ENCODE results near the gene DMWD. TPM values are rescaled to one million over a fixed set of nuclear protein-coding genes. Genes with fewer than 3 reads are reported as not detected.

The DMWD gene
- polyA plus RNA-seq, 1 donor (not counting 4 experiments of a cell fraction or from before 2014, with no cell fraction given) = 10.1 TPM

GRCh38 chr19:45785781-45786532, 6.7 kb downstream of the DMWD start:
- peaks cover 9 to 40% of the 10 kb centered on the region in 2 experiments for H3K36me3 ChIP-seq (ENCODE audit: control insufficient read depth in 2 of 2, extremely low read depth in 1 of 2, insufficient read depth in 2 of 2, low read length in 2 of 2)
- dilution Hi-C loops (cut with MboI; ENCODE audit: extremely low pct_ligation_motif_present, low sequenced_read_pairs) = no loop called here
- H3K9ac ChIP-seq (ENCODE audit: control insufficient read depth, extremely low read depth, insufficient read depth, low read length) = no peak overlapping the region
- H3K27ac ChIP-seq (ENCODE audit: control insufficient read depth, insufficient read depth, low read length) = no peak overlapping the region
- TF ChIP-seq CTCF (optimal IDR thresholded peaks at IDR 0.05 in 1 of 3, IDR thresholded peaks at IDR 0.05 in 1 of 3, conservative IDR thresholded peaks at IDR 0.05 in 1 of 3; ENCODE audit: extremely low read depth in 1 of 3, insufficient read depth in 2 of 3, low read length in 3 of 3) (no peak), EZH2 (IDR thresholded peaks at IDR 0.05; ENCODE audit: low read length) (no peak)
- H3K4me3 ChIP-seq (ENCODE audit: control insufficient read depth in 2 of 3, extremely low read depth in 1 of 3, insufficient read depth in 2 of 3, low read depth in 1 of 3, low read length in 3 of 3) = no peak overlapping the region
- peaks cover 24% of the 10 kb centered on the region for H3K4me1 ChIP-seq (ENCODE audit: control insufficient read depth, extremely low read depth, insufficient read depth, low read length)
- DNase-seq (ENCODE audit: low read depth, low spot score) (no peak), FAIRE-seq (no peak)
- no peak overlapping the region for H3K4me2 ChIP-seq (ENCODE audit: control insufficient read depth, extremely low read depth, insufficient read depth, low read depth, low read length)
- no peaks in the 10 kb centered on the region for H3K9me1 ChIP-seq (ENCODE audit: control insufficient read depth, extremely low read depth, insufficient read depth, low read length)
- peaks cover 5% of the 10 kb centered on the region for H3K79me2 ChIP-seq (ENCODE audit: control insufficient read depth, insufficient read depth, low read length)
- peaks cover 11% of the 10 kb centered on the region for H4K20me1 ChIP-seq (ENCODE audit: control insufficient read depth, extremely low read depth, insufficient read depth, low read length)
- no peaks in the 10 kb centered on the region for H3K9me3 ChIP-seq (ENCODE audit: control insufficient read depth, low read depth, low read length)
- H3K27me3 ChIP-seq (ENCODE audit: control insufficient read depth, extremely low read depth, insufficient read depth, low read length) = no peaks in the 10 kb centered on the region
- no peak overlapping the region for H2AFZ ChIP-seq (ENCODE audit: control insufficient read depth, low read length)

GRCh38 chr19:45785097-45785496, 7.5 kb downstream of the DMWD start:
- Histone ChIP-seq H3K27me3 (ENCODE audit: control insufficient read depth, extremely low read depth, insufficient read depth, low read length) (no peaks in the 10 kb centered on the region), H3K79me2 (ENCODE audit: control insufficient read depth, insufficient read depth, low read length) (no peaks in the 10 kb centered on the region), H4K20me1 (ENCODE audit: control insufficient read depth, extremely low read depth, insufficient read depth, low read length) (peaks cover 13% of the 10 kb centered on the region), H3K36me3 (ENCODE audit: control insufficient read depth in 2 of 2, extremely low read depth in 1 of 2, insufficient read depth in 2 of 2, low read length in 2 of 2) (peaks cover 9 to 34% of the 10 kb centered on the region in 2 experiments), H2AFZ (ENCODE audit: control insufficient read depth, low read length) (no peak overlapping the region), H3K4me1 (ENCODE audit: control insufficient read depth, extremely low read depth, insufficient read depth, low read length) (peaks cover 22% of the 10 kb centered on the region), H3K4me3 (ENCODE audit: control insufficient read depth in 2 of 3, extremely low read depth in 1 of 3, insufficient read depth in 2 of 3, low read depth in 1 of 3, low read length in 3 of 3) (no peak overlapping the region), H3K9ac (ENCODE audit: control insufficient read depth, extremely low read depth, insufficient read depth, low read length) (no peak overlapping the region), H3K27ac (ENCODE audit: control insufficient read depth, insufficient read depth, low read length) (no peak overlapping the region), H3K4me2 (ENCODE audit: control insufficient read depth, extremely low read depth, insufficient read depth, low read depth, low read length) (no peak overlapping the region), H3K9me3 (ENCODE audit: control insufficient read depth, low read depth, low read length) (no peaks in the 10 kb centered on the region), H3K9me1 (ENCODE audit: control insufficient read depth, extremely low read depth, insufficient read depth, low read length) (no peaks in the 10 kb centered on the region)
- no peak for DNase-seq (ENCODE audit: low read depth, low spot score)
- no peak for FAIRE-seq
- TF ChIP-seq CTCF (optimal IDR thresholded peaks at IDR 0.05 in 1 of 3, IDR thresholded peaks at IDR 0.05 in 1 of 3, conservative IDR thresholded peaks at IDR 0.05 in 1 of 3; ENCODE audit: extremely low read depth in 1 of 3, insufficient read depth in 2 of 3, low read length in 3 of 3) (no peak), EZH2 (IDR thresholded peaks at IDR 0.05; ENCODE audit: low read length) (no peak)
- dilution Hi-C loops (cut with MboI; ENCODE audit: extremely low pct_ligation_motif_present, low sequenced_read_pairs) = no loop called here
